ENCODE results near the gene ZNF511. TPM values are rescaled to one million over a fixed set of nuclear protein-coding genes. Genes with fewer than 3 reads are reported as not detected.

Gene ZNF511
- total and polyA plus RNA-seq, 2 of the 4 experiments (the other 2 are of a cell fraction): 13.6 to 32.6 TPM

DNA sequence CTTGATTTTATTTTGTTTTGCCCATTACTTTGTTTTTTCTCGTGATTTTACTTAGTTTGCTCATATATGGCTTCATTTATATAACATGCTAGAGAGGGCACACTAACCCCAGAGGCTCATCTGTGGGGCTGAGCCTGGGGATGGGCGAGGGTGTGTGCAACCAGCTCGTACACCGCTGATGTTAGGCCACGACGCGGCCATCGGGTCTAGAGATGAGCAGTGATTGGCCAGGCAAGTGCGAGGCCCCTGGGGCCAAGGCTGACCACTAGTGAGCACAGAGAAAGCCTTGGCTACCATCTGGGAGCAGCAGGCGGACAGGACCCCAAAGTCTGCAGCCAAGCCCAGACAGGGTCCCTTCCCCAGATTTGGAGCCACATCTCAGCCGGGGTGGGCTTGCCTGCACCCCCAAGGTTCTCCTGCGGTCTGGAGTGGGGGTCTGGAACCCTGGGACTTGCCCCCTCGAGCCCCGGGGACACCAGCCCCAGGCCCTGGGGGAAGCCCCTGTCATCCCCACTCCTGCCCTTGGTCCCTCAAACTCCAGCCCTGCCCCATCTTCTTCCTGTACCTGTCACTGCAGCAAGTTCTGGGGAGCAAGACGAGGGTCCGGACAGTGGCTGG lies 45.4 kb downstream of the ZNF511 start:
- H2BK15ac ChIP-seq (ENCODE audit: low read depth, low read length): no peak overlapping the region
- in situ Hi-C loops (cut with MboI; ENCODE audit: low sequenced_read_pairs) (no loop called here), intact Hi-C loops (cut with micrococcal nuclease) (no loop called here), dilution Hi-C loops (cut with HindIII; ENCODE audit: low sequenced_read_pairs, unreplicated experiment) (no loop called here)
- no peak overlapping the region for H2BK20ac ChIP-seq (ENCODE audit: low read depth, low read length)
- no peak overlapping the region for H3K4ac ChIP-seq (ENCODE audit: low read depth, low read length)
- H2AK9ac ChIP-seq (replicated peaks; ENCODE audit: low read depth, low read length, poor library complexity): no peak overlapping the region
- H3K56ac ChIP-seq (ENCODE audit: extremely low read depth, insufficient read depth, low read length): no peak overlapping the region
- H2BK5ac ChIP-seq (ENCODE audit: low read depth, low read length, poor library complexity, severe bottlenecking): no peak overlapping the region
- H4K8ac ChIP-seq (ENCODE audit: low read depth in 2 of 2, low read length in 2 of 2): no peak overlapping the region
- POLR2A ChIA-PET (ENCODE audit: unreplicated experiment): no interaction called here
- TF ChIP-seq CEBPB (IDR thresholded peaks at IDR 0.05; ENCODE audit: low read depth, low read length): no peak
- no peak for TF ChIP-seq NFE2L2 (IDR thresholded peaks at IDR 0.05; ENCODE audit: low read depth, low read length)
- TF ChIP-seq, protein P1, sequence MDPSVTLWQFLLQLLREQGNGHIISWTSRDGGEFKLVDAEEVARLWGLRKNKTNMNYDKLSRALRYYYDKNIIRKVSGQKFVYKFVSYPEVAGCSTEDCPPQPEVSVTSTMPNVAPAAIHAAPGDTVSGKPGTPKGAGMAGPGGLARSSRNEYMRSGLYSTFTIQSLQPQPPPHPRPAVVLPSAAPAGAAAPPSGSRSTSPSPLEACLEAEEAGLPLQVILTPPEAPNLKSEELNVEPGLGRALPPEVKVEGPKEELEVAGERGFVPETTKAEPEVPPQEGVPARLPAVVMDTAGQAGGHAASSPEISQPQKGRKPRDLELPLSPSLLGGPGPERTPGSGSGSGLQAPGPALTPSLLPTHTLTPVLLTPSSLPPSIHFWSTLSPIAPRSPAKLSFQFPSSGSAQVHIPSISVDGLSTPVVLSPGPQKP (IDR thresholded peaks at IDR 0.05; ENCODE audit: borderline replicate concordance, low read depth, low read length): no peak
- TF ChIP-seq SMC3 (IDR thresholded peaks at IDR 0.05; ENCODE audit: low read depth, low read length): no peak
- TF ChIP-seq CHD1 (IDR thresholded peaks at IDR 0.05; ENCODE audit: low read depth, low read length): no peak
- no peak for TF ChIP-seq MAFK (IDR thresholded peaks at IDR 0.05; ENCODE audit: low read depth, low read length)
- TF ChIP-seq, protein P2, sequence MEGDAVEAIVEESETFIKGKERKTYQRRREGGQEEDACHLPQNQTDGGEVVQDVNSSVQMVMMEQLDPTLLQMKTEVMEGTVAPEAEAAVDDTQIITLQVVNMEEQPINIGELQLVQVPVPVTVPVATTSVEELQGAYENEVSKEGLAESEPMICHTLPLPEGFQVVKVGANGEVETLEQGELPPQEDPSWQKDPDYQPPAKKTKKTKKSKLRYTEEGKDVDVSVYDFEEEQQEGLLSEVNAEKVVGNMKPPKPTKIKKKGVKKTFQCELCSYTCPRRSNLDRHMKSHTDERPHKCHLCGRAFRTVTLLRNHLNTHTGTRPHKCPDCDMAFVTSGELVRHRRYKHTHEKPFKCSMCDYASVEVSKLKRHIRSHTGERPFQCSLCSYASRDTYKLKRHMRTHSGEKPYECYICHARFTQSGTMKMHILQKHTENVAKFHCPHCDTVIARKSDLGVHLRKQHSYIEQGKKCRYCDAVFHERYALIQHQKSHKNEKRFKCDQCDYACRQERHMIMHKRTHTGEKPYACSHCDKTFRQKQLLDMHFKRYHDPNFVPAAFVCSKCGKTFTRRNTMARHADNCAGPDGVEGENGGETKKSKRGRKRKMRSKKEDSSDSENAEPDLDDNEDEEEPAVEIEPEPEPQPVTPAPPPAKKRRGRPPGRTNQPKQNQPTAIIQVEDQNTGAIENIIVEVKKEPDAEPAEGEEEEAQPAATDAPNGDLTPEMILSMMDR (conservative IDR thresholded peaks at IDR 0.05; ENCODE audit: low read depth, low read length): no peak
- no peak for TF ChIP-seq BHLHE40 (IDR thresholded peaks at IDR 0.05; ENCODE audit: low read depth, low read length)
- TF ChIP-seq RCOR1 (IDR thresholded peaks at IDR 0.05; ENCODE audit: insufficient replicate concordance, low read length): no peak
- no peak for TF ChIP-seq POLR2A (IDR thresholded peaks at IDR 0.05; ENCODE audit: low read depth, low read length)
- no peak for TF ChIP-seq RFX5 (IDR thresholded peaks at IDR 0.05; ENCODE audit: low read depth, low read length)
- no peak overlapping the region for H2BK120ac ChIP-seq (ENCODE audit: low read depth, low read length)
- no peaks in the 10 kb centered on the region for H3K9me3 ChIP-seq (ENCODE audit: control insufficient read depth, insufficient read depth, low read length)
- no peak overlapping the region for H4K5ac ChIP-seq (ENCODE audit: low read depth, low read length)
- H3K4me1 ChIP-seq (ENCODE audit: control insufficient read depth, insufficient read depth, low read length): peaks cover 6% of the 10 kb centered on the region; the same call in 1 of the 2 replicates
- no TSS peak for BruUV-seq (replicated peaks)
- peaks cover 8 to 13% of the 10 kb centered on the region in 2 experiments; a peak in 2 of 4 replicates for H3K79me1 ChIP-seq (ENCODE audit: low read depth in 1 of 2, low read length in 2 of 2)
- 99% methylated on average over 10 of the region's 16 CpGs; no CpG with 5 or more reads in 1 of the 2 experiments for WGBS, 2 experiments (ENCODE audit: extremely low coverage in 2 of 2, insufficient read length in 1 of 2)
- peaks cover 5% of the 10 kb centered on the region; the same call in 1 of the 2 replicates for H3K36me3 ChIP-seq (ENCODE audit: control insufficient read depth, insufficient read depth, low read length)
- no peak overlapping the region for H3K9ac ChIP-seq (ENCODE audit: low read depth, low read length)
- peaks cover 3% of the 10 kb centered on the region for H4K20me1 ChIP-seq (ENCODE audit: insufficient read depth, low read length)
- no peak for ATAC-seq (ENCODE audit: low read depth)
- no peak overlapping the region for H3K18ac ChIP-seq (ENCODE audit: low read depth, low read length)
- no peak overlapping the region for H3K27ac ChIP-seq (ENCODE audit: insufficient read depth, low read length)
- no peak overlapping the region for H3K4me2 ChIP-seq (ENCODE audit: low read depth, low read length)
- CTCF ChIA-PET: no interaction called here
- H3K9me1 ChIP-seq (ENCODE audit: insufficient read depth, low read length): 0 out of 2 replicates have a peak, but pooled peaks cover 2% of the 10 kb centered on the region
- no peak for DNase-seq
- no peak overlapping the region for H2AFZ ChIP-seq (replicated peaks; ENCODE audit: low read length, poor library complexity)
- no peak overlapping the region for H3K4me3 ChIP-seq (ENCODE audit: insufficient read depth, low read depth, low read length)
- H2AK5ac ChIP-seq (ENCODE audit: low read depth, low read length): no peak overlapping the region
- H3K27me3 ChIP-seq (ENCODE audit: control insufficient read depth, insufficient read depth, low read length): no peaks in the 10 kb centered on the region
- no peak overlapping the region for H3K14ac ChIP-seq (replicated peaks; ENCODE audit: low read depth, low read length)
- no peak overlapping the region for H3K23ac ChIP-seq (ENCODE audit: low read depth, low read length)
- no peak overlapping the region for H4K91ac ChIP-seq (ENCODE audit: insufficient read depth, low read depth, low read length)
